Mucosa of descending colon (tissue), 3 donors: ENCODE results near the gene GOLGA7B. TPM values are rescaled to one million over a fixed set of nuclear protein-coding genes. Genes with fewer than 3 reads are reported as not detected.

Experiments used
- ATAC-seq: fragments of 200-7000 bp; cut with Tn5 transposase; one replicate; pipeline ENCODE4 v1.9.1; 2020; ENCODE audit warnings: mild to moderate bottlenecking, moderate library complexity
- DNase-seq, 3 donors: peaks; one replicate each; pipeline ENCODE4 v3.0.0-alpha.2; 2020
- H3K36me3 ChIP-seq: fragments of 200-600 bp; one replicate; pipeline ENCODE4 v1.8.0; 2021; ENCODE audit warnings: low read depth, mild to moderate bottlenecking
- H3K4me1 ChIP-seq: fragments of 200-600 bp; one replicate; pipeline ENCODE4 v1.8.0; 2021; ENCODE audit warnings: low read depth, mild to moderate bottlenecking
- H3K4me3 ChIP-seq: fragments of 200-600 bp; one replicate; pipeline ENCODE4 v1.8.0; 2021; ENCODE audit warnings: mild to moderate bottlenecking
- H3K9me3 ChIP-seq: fragments of 200-600 bp; one replicate; pipeline ENCODE4 v1.8.0; 2021; ENCODE audit warnings: mild to moderate bottlenecking
- CTCF ChIP-seq: fragments of 200-600 bp; IDR thresholded peaks from one replicate; pipeline ENCODE4 v1.8.0; 2022; ENCODE audit warnings: antibody characterized with exemption, mild to moderate bottlenecking
- intact Hi-C, 2 donors: fragments of 100-400 bp; cut with DNase I in 1 of 2; cut with micrococcal nuclease in 1 of 2; formaldehyde crosslinking; loops; one replicate each; pipeline versions ENCODE4 v1.11.0 to v1.11.1; 2022; cut with DNase I, micrococcal nuclease
- total RNA-seq, 3 donors: library from RNA; stranded (reverse); fragmentation: NEBNext Ultra II Directional in 2 of 3; extraction: Animal tissue kit (Norgen Biotek cat#: 25700) in 2 of 3; gene quantifications; one replicate each; pipeline versions ENCODE4 v1.2.1 to v1.2.4, GENCODE V29; 2021 to 2023
- donor health status: DM: no; HTN: no; CAD: no; lungs with moderate emphysema.
- donor health status: DM: no; HTN: no; CAD: no.
- donor health status: DM: no; HTN: yes; CAD: no.

Gene GOLGA7B
- total RNA-seq, 3 donors from 2014 or later, result 0.29 to 0.92 (median 0.63) TPM

DNA sequence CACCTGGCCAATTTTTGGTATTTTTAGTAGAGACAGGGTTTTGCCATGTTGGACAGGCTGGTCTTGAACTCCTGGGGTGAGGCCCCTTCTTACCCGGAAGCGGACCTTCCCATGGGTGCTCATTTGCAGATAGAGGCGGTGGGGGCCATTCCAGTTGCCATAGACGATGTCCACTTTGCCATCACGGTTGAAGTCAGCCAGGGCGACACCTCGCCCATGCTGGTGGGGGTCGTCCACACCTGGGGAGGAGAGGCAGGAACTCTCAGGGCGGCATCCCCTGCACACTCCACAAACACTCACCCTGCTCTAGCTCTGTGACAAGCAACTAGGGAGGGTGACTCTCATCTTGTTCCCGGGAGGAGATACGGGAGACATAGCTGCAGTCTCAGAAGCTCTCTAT lies 54.9 kb downstream of the GOLGA7B start:
- intact Hi-C loops, result no loop called here
- no peak for TF ChIP-seq CTCF
- Histone ChIP-seq H3K4me1 (no peaks in the 10 kb centered on the region), H3K36me3 (no peaks in the 10 kb centered on the region), H3K4me3 (no peak overlapping the region), H3K9me3 (no peaks in the 10 kb centered on the region)
- ATAC-seq (no peak), DNase-seq (no peak)

DNA sequence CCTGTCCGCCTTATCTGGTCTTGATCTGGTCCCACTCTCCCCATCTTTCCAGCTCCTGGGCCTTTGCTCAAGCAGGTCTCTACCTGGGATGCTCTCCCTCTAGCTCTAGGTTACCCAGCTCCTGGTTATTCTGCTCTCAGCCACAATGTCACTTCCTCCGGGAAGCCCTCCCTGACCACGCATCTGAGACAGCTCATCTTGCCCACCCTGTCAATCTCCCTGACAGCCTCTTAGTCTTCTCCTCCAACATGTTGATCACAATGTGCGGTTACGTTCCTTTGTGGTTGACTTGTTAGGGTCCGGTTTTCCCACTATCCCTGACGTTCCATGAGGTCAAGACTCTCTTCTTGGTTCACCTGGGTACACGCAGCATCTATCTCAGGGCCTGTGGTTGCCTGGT lies 55.6 kb downstream of the GOLGA7B start:
- no peak for TF ChIP-seq CTCF
- Histone ChIP-seq H3K4me3 (no peak overlapping the region), H3K9me3 (no peaks in the 10 kb centered on the region), H3K36me3 (no peaks in the 10 kb centered on the region), H3K4me1 (no peaks in the 10 kb centered on the region)
- ATAC-seq (no peak), DNase-seq (no peak)
- intact Hi-C loops, result no loop called here

- Histone ChIP-seq H3K4me3 (no peak overlapping the region), H3K9me3 (no peaks in the 10 kb centered on the region), H3K4me1 (no peaks in the 10 kb centered on the region), H3K36me3 (no peaks in the 10 kb centered on the region)
- ATAC-seq, result no peak
- intact Hi-C loops, result no loop called here
- TF ChIP-seq CTCF, result no peak
- no peak for DNase-seq
Measured at GRCh38 chr10:97907211-97907610, 57.6 kb downstream of the GOLGA7B start.

- no peak for DNase-seq
- intact Hi-C loops, result no loop called here
- no peak for ATAC-seq
- Histone ChIP-seq H3K9me3 (no peaks in the 10 kb centered on the region), H3K4me3 (no peak overlapping the region), H3K36me3 (no peaks in the 10 kb centered on the region), H3K4me1 (no peaks in the 10 kb centered on the region)
- no peak for TF ChIP-seq CTCF
Measured at GRCh38 chr10:97907830-97908229, 58.2 kb downstream of the GOLGA7B start.

GRCh38 chr10:97910661-97911060 lies 61.0 kb downstream of the GOLGA7B start:
- no peak overlapping the region for H3K4me3 ChIP-seq
- DNase-seq (no peak), ATAC-seq (no peak)
- intact Hi-C loops, result loop anchor here (5.0 kb wide), 1 partner anchor 132 kb away; no protein-coding TSS in a partner anchor
- no peaks in the 10 kb centered on the region for H3K4me1 ChIP-seq
- no peaks in the 10 kb centered on the region for H3K36me3 ChIP-seq
- no peaks in the 10 kb centered on the region for H3K9me3 ChIP-seq
- TF ChIP-seq CTCF, result no peak

- intact Hi-C loops, result loop anchor here (5.0 kb wide), 1 partner anchor 131 kb away; no protein-coding TSS in a partner anchor
- no peaks in the 10 kb centered on the region for H3K9me3 ChIP-seq
- ATAC-seq (no peak), DNase-seq (no peak)
- H3K4me1 ChIP-seq, result no peaks in the 10 kb centered on the region
- no peak for TF ChIP-seq CTCF
- H3K36me3 ChIP-seq, result no peaks in the 10 kb centered on the region
- no peak overlapping the region for H3K4me3 ChIP-seq
Measured at GRCh38 chr10:97911217-97911616, 61.6 kb downstream of the GOLGA7B start.
